ENCODE results near the gene OMP. TPM values are rescaled to one million over a fixed set of nuclear protein-coding genes. Genes with fewer than 3 reads are reported as not detected.

The OMP gene
- total RNA-seq, 2 experiments from 2014 or later, result not detected

DNA sequence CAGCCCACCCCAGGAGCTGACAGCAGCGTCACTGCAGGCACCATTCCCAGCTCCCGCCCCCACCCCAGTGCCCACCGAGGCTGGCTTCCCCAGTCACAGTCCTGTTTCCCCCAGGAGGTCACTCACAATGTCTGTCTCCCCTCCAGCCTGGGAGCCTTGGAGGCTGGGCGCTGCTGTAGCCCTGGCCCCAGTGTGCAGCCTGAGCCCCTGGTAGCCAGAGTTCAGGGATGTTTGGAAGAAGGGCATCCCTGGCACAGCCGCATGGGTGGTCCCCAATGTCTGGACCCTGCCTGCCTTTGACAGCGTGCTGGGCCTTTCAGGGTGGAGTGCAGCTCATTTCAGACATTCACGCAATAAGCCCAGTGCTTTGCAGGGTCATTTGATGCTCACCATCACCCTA lies 31.6 kb upstream of the OMP start:
- Mint-ChIP-seq H3K36me3 (ENCODE audit: low read depth) (no peaks in the 10 kb centered on the region), H3K27ac (no peak overlapping the region), H3K4me3 (no peak overlapping the region), H3K27me3 (no peaks in the 10 kb centered on the region), H3K9me3 (no peaks in the 10 kb centered on the region), H3K4me1 (ENCODE audit: low read depth) (peaks cover 25% of the 10 kb centered on the region)
- Histone ChIP-seq H3K36me3 (ENCODE audit: insufficient read depth, low read length) (no peaks in the 10 kb centered on the region), H3K4me3 (ENCODE audit: low read length) (no peak overlapping the region), H3K27ac (ENCODE audit: low read depth in 1 of 2, low read length in 2 of 2) (no peak overlapping the region), H3K9me3 (ENCODE audit: control insufficient read depth in 1 of 2, insufficient read depth in 1 of 2, low read length in 2 of 2) (no peaks in the 10 kb centered on the region), H3K4me1 (ENCODE audit: insufficient read depth, low read length) (peaks cover 36% of the 10 kb centered on the region), H3K27me3 (ENCODE audit: control insufficient read depth in 1 of 2, insufficient read depth in 2 of 2, low read length in 2 of 2) (no peaks in the 10 kb centered on the region)
- TF ChIP-seq, protein P1, sequence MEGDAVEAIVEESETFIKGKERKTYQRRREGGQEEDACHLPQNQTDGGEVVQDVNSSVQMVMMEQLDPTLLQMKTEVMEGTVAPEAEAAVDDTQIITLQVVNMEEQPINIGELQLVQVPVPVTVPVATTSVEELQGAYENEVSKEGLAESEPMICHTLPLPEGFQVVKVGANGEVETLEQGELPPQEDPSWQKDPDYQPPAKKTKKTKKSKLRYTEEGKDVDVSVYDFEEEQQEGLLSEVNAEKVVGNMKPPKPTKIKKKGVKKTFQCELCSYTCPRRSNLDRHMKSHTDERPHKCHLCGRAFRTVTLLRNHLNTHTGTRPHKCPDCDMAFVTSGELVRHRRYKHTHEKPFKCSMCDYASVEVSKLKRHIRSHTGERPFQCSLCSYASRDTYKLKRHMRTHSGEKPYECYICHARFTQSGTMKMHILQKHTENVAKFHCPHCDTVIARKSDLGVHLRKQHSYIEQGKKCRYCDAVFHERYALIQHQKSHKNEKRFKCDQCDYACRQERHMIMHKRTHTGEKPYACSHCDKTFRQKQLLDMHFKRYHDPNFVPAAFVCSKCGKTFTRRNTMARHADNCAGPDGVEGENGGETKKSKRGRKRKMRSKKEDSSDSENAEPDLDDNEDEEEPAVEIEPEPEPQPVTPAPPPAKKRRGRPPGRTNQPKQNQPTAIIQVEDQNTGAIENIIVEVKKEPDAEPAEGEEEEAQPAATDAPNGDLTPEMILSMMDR (IDR thresholded peaks at IDR 0.05), result no peak
- ATAC-seq (ENCODE audit: poor library complexity) (no peak), DNase-seq (peak in 1 of 14 experiments; percentile 2)
- intact Hi-C loops (cut with DNase I, micrococcal nuclease), result no loop called here
- CTCF ChIA-PET, result no interaction called here
- POLR2A ChIA-PET, result no interaction called here

DNA sequence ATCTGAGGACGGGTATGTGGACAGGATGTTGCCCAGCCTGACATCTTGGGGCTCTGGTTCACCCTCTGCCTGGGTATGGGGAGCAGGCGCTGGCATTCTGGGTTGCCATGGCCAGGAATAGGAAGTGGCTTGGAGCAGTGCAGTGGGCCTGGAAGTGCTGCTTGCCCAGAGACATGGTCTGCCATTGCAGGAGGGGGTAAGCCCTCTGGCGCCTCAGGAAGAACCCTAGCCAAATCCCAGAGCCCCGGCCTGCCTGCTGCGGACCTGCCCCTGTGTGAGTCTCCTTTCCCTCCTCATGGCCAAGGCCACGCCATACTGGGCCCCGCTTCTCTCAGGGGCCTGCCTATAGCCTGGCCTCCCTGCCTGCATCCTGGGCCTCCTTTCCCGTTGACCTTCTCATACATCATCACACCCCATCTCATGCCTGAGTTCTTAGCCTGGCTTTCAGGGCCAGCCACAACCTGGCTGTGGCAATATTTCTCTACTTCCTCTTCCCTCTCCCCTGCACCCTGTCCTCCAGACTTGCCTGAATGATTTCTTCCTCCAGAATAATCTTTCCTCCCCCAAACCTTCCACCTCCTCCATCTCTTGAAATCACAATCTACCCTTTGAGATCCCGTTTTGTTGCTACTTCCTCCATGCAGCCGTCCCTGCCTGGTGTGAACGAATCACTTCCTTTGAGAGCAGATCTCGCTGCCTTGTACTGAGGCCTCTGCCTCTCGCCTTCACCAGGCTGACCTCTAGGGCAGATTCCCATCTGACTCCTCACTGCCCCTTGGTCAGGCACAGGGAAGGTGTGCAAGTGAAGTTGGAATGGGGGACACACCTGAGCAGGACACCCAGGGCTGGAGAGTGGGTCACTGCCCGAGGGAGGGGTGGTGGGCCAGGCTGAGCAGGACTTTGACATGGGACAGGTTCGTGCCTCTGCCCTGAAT lies 30.7 kb upstream of the OMP start:
- Histone ChIP-seq H3K9me3 (ENCODE audit: control insufficient read depth in 1 of 2, insufficient read depth in 1 of 2, low read length in 2 of 2) (no peaks in the 10 kb centered on the region), H3K27ac (ENCODE audit: low read depth in 1 of 2, low read length in 2 of 2) (no peak overlapping the region), H3K4me1 (ENCODE audit: insufficient read depth, low read length) (peaks cover 31% of the 10 kb centered on the region), H3K36me3 (ENCODE audit: insufficient read depth, low read length) (no peaks in the 10 kb centered on the region), H3K4me3 (ENCODE audit: low read length) (no peak overlapping the region), H3K27me3 (ENCODE audit: control insufficient read depth in 1 of 2, insufficient read depth in 2 of 2, low read length in 2 of 2) (no peaks in the 10 kb centered on the region)
- no peaks in the 10 kb centered on the region for H3K27me3 Mint-ChIP-seq
- H3K4me3 Mint-ChIP-seq, result no peak overlapping the region
- CTCF ChIA-PET, result no interaction called here
- TF ChIP-seq, protein P1 (IDR thresholded peaks at IDR 0.05), result no peak
- no peaks in the 10 kb centered on the region for H3K36me3 Mint-ChIP-seq (ENCODE audit: low read depth)
- H3K27ac Mint-ChIP-seq, result no peak overlapping the region
- H3K4me1 Mint-ChIP-seq (ENCODE audit: low read depth), result peaks cover 25% of the 10 kb centered on the region
- ATAC-seq (ENCODE audit: poor library complexity), result no peak
- DNase-seq, result peak in 1 of 14 experiments; percentile 19
- intact Hi-C loops (cut with DNase I, micrococcal nuclease), result no loop called here
- POLR2A ChIA-PET, result interaction anchor here (1.0 kb wide), 1 partner anchor 10 kb away, joined by 4 read pairs; no protein-coding TSS in a partner anchor
- H3K9me3 Mint-ChIP-seq, result no peaks in the 10 kb centered on the region

DNA sequence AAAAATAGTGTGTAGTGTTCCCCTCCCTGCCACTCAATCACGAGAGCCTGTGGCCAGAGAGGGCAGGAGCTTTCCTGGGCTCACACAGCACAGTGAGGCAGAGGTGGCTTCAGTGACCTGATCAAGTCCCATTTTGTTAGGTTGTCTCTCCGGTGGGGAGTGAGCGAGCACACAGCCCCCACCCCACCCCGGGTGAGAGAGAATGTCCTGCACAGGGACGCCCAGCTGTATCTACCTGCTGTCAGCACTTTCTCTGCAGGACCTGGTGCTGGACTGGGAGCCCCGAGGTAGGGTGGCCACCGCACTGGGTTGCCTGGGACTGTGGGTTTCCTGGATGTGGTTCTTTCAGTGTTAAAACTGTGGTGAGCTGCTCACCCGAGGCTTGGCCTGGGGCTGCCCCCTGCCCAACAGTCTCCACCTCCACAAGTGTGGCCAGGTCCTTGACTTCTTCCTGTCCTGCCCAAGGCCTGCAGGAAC lies 29.8 kb upstream of the OMP start:
- H3K36me3 ChIP-seq (ENCODE audit: insufficient read depth, low read length), result no peaks in the 10 kb centered on the region
- no peak overlapping the region for H3K27ac Mint-ChIP-seq
- peaks cover 22% of the 10 kb centered on the region for H3K4me1 ChIP-seq (ENCODE audit: insufficient read depth, low read length)
- H3K9me3 ChIP-seq (ENCODE audit: control insufficient read depth in 1 of 2, insufficient read depth in 1 of 2, low read length in 2 of 2), result no peaks in the 10 kb centered on the region
- peak in 1 of 14 experiments; percentile 29 for DNase-seq
- peaks cover 20% of the 10 kb centered on the region for H3K4me1 Mint-ChIP-seq (ENCODE audit: low read depth)
- intact Hi-C loops (cut with DNase I, micrococcal nuclease), result no loop called here
- H3K27me3 Mint-ChIP-seq, result no peaks in the 10 kb centered on the region
- H3K4me3 ChIP-seq (ENCODE audit: low read length), result no peak overlapping the region
- no peak overlapping the region for H3K27ac ChIP-seq (ENCODE audit: low read depth in 1 of 2, low read length in 2 of 2)
- POLR2A ChIA-PET, result interaction anchor here (1.0 kb wide), 1 partner anchor 9 kb away, joined by 4 read pairs; no protein-coding TSS in a partner anchor
- ATAC-seq (ENCODE audit: poor library complexity), result no peak
- CTCF ChIA-PET, result no interaction called here
- H3K36me3 Mint-ChIP-seq (ENCODE audit: low read depth), result no peaks in the 10 kb centered on the region
- TF ChIP-seq, protein P1 (IDR thresholded peaks at IDR 0.05), result no peak
- no peaks in the 10 kb centered on the region for H3K9me3 Mint-ChIP-seq
- H3K4me3 Mint-ChIP-seq, result no peak overlapping the region
- no peaks in the 10 kb centered on the region for H3K27me3 ChIP-seq (ENCODE audit: control insufficient read depth in 1 of 2, insufficient read depth in 2 of 2, low read length in 2 of 2)
